HepG2 (cell line): ENCODE results near the gene RASL10A. TPM values are rescaled to one million over a fixed set of nuclear protein-coding genes. Genes with fewer than 3 reads are reported as not detected.

Experiments used
- ARID5B ChIP-seq: IDR thresholded peaks from 2 replicates; pipeline ENCODE4 v1.4.0; 2020; ENCODE audit warnings: mild to moderate bottlenecking, missing genetic modification reagents
- ARNTL ChIP-seq: sonication (generic); formaldehyde crosslinking; IDR thresholded peaks from 2 replicates; pipeline ENCODE4 v1.4.0; 2020; ENCODE audit warnings: mild to moderate bottlenecking, missing genetic modification reagents
- BRF2 ChIP-seq: sonication (generic); formaldehyde crosslinking; IDR thresholded peaks from 2 replicates; pipeline ENCODE4 v1.8.1; 2022; ENCODE audit warnings: mild to moderate bottlenecking, missing genetic modification reagents
- CEBPG ChIP-seq: IDR thresholded peaks from 2 replicates; pipeline ENCODE4 v1.6.1; 2016
- ETV6 ChIP-seq: sonication (generic); formaldehyde crosslinking; conservative IDR thresholded peaks from 2 replicates; pipeline ENCODE4 v1.4.0; 2020; ENCODE audit warnings: missing genetic modification reagents
- IKZF5 ChIP-seq: IDR thresholded peaks from 2 replicates; pipeline ENCODE4 v1.6.1; 2018; ENCODE audit warnings: missing genetic modification reagents, mild to moderate bottlenecking, missing compliant biosample characterization
- IRF2 ChIP-seq: IDR thresholded peaks from 2 replicates; pipeline ENCODE4 v1.6.1; 2018; ENCODE audit warnings: missing genetic modification reagents, missing compliant biosample characterization
- PAF1 ChIP-seq: IDR thresholded peaks from 2 replicates; pipeline ENCODE4 v1.6.1; 2016; ENCODE audit warnings: missing genetic modification reagents, missing compliant biosample characterization
- POLR2AphosphoS2 ChIP-seq: IDR thresholded peaks from 2 replicates; pipeline ENCODE4 v1.6.1; 2011; ENCODE audit warnings: low read depth, low read length, improper control_type of control experiment
- REST ChIP-seq, 2 experiments: IDR thresholded peaks; 2 replicates each; pipeline ENCODE4 v1.6.1; 2011 to 2012; ENCODE audit warnings: low read length in 2 of 2, borderline replicate concordance in 1 of 2, low read depth in 1 of 2, mild to moderate bottlenecking in 1 of 2, moderate library complexity in 1 of 2
- SIX4 ChIP-seq: sonication (generic); formaldehyde crosslinking; IDR thresholded peaks from 2 replicates; pipeline ENCODE4 v1.4.0; 2020; ENCODE audit warnings: missing genetic modification reagents
- SNRNP70 ChIP-seq: fragments of 200-400 bp; formaldehyde crosslinking; IDR thresholded peaks from 2 replicates; pipeline ENCODE4 v1.6.1; 2017; ENCODE audit warnings: mild to moderate bottlenecking, low read depth, low read length, moderate library complexity
- TAF1 ChIP-seq: sonication (generic); formaldehyde crosslinking; IDR thresholded peaks from 2 replicates; pipeline ENCODE4 v1.4.0; 2020; ENCODE audit warnings: missing genetic modification reagents
- YEATS2 ChIP-seq: sonication (generic); formaldehyde crosslinking; IDR thresholded peaks from 2 replicates; pipeline ENCODE4 v1.4.0; 2020; ENCODE audit warnings: missing genetic modification reagents, borderline replicate concordance
- ZNF350 ChIP-seq: sonication (generic); formaldehyde crosslinking; IDR thresholded peaks from 2 replicates; pipeline ENCODE4 v1.4.0; 2020; ENCODE audit warnings: mild to moderate bottlenecking, low read depth, missing genetic modification reagents, borderline replicate concordance
- ZNF749 ChIP-seq: sonication (generic); formaldehyde crosslinking; IDR thresholded peaks from 2 replicates; pipeline ENCODE4 v1.8.0; 2022; ENCODE audit warnings: mild to moderate bottlenecking, missing genetic modification reagents, moderate library complexity, borderline replicate concordance
- ZSCAN5A ChIP-seq: sonication (generic); formaldehyde crosslinking; IDR thresholded peaks from 2 replicates; pipeline ENCODE4 v1.8.0; 2022; ENCODE audit warnings: mild to moderate bottlenecking, missing genetic modification reagents, borderline replicate concordance
- polyA plus RNA-seq, 8 experiments: library from polyadenylated mRNA; depleted of rRNA in 3 of 8; stranded (reverse) in 7 of 8; unstranded in 1 of 8; fragments of >200 nt; fragmentation: Illumina TruSeq in 4 of 8; extraction: Trizol in 4 of 8; gene quantifications; 2 replicates each; pipeline versions ENCODE4 v1.2.1 to v1.2.3, GENCODE V29; 2011 to 2016; ENCODE audit warnings: low read depth in 4 of 8, missing spikeins in 1 of 8, mixed read lengths in 1 of 8; ENCODE audit not compliant: insufficient read depth in 1 of 8
- total RNA-seq, 5 experiments: library from RNA; depleted of rRNA; stranded (reverse); fragments of >200 nt; fragmentation: Illumina TruSeq; extraction: Trizol; gene quantifications; 2 replicates each; pipeline ENCODE4 v1.2.3, GENCODE V29; 2016; ENCODE audit warnings: low read depth in 1 of 5

Gene RASL10A
- total and polyA plus RNA-seq, 2 of the 13 experiments (the other 11 are each of a cell fraction or from before 2014, with no cell fraction given), result 0.05 to 0.22 TPM

- TF ChIP-seq REST (IDR thresholded peaks at IDR 0.05; ENCODE audit: borderline replicate concordance in 1 of 2, low read depth in 1 of 2, low read length in 2 of 2), result peak in 1 of 2 experiments; percentile 18; a peak in 1 of 4 replicates
- no peak; the same call in 1 of the 2 replicates for TF ChIP-seq ZNF350 (CRISPR knock-in tag)
- no peak for TF ChIP-seq SNRNP70
- peak; percentile 15; the same call in 1 of the 2 replicates for TF ChIP-seq ETV6 (CRISPR knock-in tag)
- TF ChIP-seq BRF2 (CRISPR knock-in tag), result no peak
- TF ChIP-seq ZNF749 (CRISPR knock-in tag), result no peak; the same call in 1 of the 2 replicates
- TF ChIP-seq IRF2 (CRISPR knock-in tag), result peak; percentile 57; the same call in 1 of the 2 replicates
- peak; percentile 75 for TF ChIP-seq YEATS2
- TF ChIP-seq ARNTL (CRISPR knock-in tag), result peak; percentile 45; the same call in 1 of the 2 replicates
- no peak for TF ChIP-seq PAF1 (CRISPR knock-in tag)
- no peak for TF ChIP-seq SIX4
- peak; percentile 59; the same call in 1 of the 2 replicates for TF ChIP-seq ARID5B
- no peak for TF ChIP-seq POLR2AphosphoS2
- peak; percentile 64 for TF ChIP-seq CEBPG (CRISPR knock-in tag)
- no peak; the same call in 1 of the 2 replicates for TF ChIP-seq ZSCAN5A (CRISPR knock-in tag)
- TF ChIP-seq TAF1 (CRISPR knock-in tag), result peak; percentile 92
- peak; percentile 65; the same call in 1 of the 2 replicates for TF ChIP-seq IKZF5 (CRISPR knock-in tag)
These were observed 47.5 kb downstream of the RASL10A start, which contains the start of the genes EWSR1 and RHBDD3 (continued) for GRCh38 chr22:29267858-29268510.
